Measurements from ENCODE around the gene CDC42BPG.

DNA sequence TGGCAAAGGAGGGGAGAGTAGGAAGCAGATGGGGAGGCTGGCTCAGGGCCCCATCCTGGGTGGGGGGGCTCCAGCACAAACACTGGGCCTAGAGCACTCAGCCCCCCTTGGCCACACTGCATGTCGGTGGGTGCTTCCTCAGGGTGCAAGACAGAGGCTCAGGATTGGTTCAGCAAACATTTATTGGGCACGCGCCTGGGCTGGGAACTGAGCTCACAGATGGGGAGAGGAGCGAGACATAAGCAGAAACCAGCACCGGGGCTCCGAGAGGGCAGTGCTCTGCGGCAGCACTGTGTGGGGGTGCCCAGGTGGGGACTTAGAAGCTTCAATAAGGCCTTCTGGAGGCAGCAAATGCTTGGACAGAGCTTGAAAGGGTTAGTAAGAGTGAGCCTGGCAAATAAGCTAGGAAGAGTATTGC, 46.1 kb upstream of the CDC42BPG start:
- TF ChIP-seq, protein P1, sequence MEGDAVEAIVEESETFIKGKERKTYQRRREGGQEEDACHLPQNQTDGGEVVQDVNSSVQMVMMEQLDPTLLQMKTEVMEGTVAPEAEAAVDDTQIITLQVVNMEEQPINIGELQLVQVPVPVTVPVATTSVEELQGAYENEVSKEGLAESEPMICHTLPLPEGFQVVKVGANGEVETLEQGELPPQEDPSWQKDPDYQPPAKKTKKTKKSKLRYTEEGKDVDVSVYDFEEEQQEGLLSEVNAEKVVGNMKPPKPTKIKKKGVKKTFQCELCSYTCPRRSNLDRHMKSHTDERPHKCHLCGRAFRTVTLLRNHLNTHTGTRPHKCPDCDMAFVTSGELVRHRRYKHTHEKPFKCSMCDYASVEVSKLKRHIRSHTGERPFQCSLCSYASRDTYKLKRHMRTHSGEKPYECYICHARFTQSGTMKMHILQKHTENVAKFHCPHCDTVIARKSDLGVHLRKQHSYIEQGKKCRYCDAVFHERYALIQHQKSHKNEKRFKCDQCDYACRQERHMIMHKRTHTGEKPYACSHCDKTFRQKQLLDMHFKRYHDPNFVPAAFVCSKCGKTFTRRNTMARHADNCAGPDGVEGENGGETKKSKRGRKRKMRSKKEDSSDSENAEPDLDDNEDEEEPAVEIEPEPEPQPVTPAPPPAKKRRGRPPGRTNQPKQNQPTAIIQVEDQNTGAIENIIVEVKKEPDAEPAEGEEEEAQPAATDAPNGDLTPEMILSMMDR (IDR thresholded peaks at IDR 0.05), result no peak
- TF ChIP-seq POLR2A (IDR thresholded peaks at IDR 0.05) (no peak), POLR2AphosphoS5 (IDR thresholded peaks at IDR 0.05) (no peak)
